Coronary artery (tissue), 2 donors: Measurements from ENCODE around the gene NLRX1.
"Not testable (repeated sequence)": the region's sequence is repeated elsewhere in the genome, so short reads cannot be mapped to it uniquely, and the experiment has no call there.

Experiments
- DNase-seq: peaks from one replicate; pipeline ENCODE4 v3.0.0-alpha.2; 2017; ENCODE audit warnings: low spot score
- H3K27ac ChIP-seq, 2 donors: fragments of 200-600 bp; sonication (generic); one replicate each; pipeline ENCODE4 v1.5.1; 2016 to 2019
- H3K4me3 ChIP-seq: fragments of 200-600 bp; sonication (generic); 2 replicates; pipeline ENCODE4 v1.5.1; 2016; ENCODE audit warnings: mild to moderate bottlenecking, moderate library complexity
- TF ChIP-seq, protein P1 (sequence below): fragments of 200-600 bp; sonication (generic); IDR thresholded peaks from one replicate; pipeline ENCODE4 v1.5.1; 2019; ENCODE audit warnings: antibody characterized with exemption

The NLRX1 gene

GRCh38 chr11:119126675-119127268, 41.8 kb upstream of the NLRX1 start:
- H3K27ac ChIP-seq: no peak overlapping the region
- no peak overlapping the region for H3K4me3 ChIP-seq
- DNase-seq: no peak
- TF ChIP-seq, protein P1, sequence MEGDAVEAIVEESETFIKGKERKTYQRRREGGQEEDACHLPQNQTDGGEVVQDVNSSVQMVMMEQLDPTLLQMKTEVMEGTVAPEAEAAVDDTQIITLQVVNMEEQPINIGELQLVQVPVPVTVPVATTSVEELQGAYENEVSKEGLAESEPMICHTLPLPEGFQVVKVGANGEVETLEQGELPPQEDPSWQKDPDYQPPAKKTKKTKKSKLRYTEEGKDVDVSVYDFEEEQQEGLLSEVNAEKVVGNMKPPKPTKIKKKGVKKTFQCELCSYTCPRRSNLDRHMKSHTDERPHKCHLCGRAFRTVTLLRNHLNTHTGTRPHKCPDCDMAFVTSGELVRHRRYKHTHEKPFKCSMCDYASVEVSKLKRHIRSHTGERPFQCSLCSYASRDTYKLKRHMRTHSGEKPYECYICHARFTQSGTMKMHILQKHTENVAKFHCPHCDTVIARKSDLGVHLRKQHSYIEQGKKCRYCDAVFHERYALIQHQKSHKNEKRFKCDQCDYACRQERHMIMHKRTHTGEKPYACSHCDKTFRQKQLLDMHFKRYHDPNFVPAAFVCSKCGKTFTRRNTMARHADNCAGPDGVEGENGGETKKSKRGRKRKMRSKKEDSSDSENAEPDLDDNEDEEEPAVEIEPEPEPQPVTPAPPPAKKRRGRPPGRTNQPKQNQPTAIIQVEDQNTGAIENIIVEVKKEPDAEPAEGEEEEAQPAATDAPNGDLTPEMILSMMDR: no peak

- no peak for DNase-seq
- Histone ChIP-seq H3K27ac (no peak overlapping the region), H3K4me3 (no peak overlapping the region)
- TF ChIP-seq, protein P1: no peak
Measured at GRCh38 chr11:119130662-119131061, 37.9 kb upstream of the NLRX1 start.

DNA sequence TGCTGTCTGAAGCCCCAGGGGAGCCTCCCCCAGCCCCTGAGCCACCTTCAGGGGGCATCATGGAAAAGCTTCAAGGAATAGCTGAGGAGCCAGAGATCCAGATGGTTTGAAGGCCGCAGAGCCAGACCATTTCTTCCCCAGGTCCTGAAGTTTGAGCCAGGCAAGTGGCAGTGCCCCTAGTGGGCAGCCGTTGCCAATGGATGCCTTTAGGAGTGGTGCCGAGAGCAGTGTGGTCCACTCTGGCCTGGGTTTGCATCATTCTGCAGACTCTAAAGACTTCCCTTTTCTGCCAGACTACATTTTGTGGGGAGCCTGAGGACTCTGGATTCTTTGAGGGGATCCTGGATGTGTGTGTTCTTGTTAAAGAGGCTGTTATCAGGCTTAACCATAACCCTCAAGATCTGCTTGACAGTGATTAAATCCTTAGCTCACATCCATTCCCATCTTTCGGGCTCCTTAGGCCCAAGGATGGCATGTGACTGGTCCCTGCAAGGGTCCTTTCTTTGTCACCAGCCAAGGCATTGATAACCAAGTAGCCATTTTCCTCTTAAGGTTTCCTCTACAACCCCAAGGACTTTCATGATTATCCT, 34.0 kb upstream of the NLRX1 start:
- TF ChIP-seq, protein P1: peak; percentile 32
- no peak overlapping the region for H3K27ac ChIP-seq
- no peak for DNase-seq
- H3K4me3 ChIP-seq: no peak overlapping the region

DNA sequence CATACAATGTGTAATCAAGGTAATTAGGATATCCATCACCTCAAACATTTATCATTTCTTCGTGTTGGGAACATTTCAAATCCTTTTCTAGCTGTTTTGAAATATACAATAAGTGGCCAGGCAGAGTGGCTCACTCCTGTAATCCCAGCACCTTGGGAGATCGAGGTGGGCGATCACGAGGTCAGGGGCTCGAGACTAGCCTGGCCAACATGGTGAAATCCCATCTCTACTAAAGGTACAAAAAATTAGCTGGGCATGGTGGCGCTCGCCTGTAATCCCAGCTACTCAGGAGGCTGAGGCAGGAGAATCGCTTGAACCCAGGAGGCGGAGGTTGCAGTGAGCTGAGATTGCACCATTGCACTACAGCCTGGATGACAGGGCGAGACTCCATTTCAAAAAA, 29.2 kb upstream of the NLRX1 start:
- H3K27ac ChIP-seq, DNase-seq, H3K4me3 ChIP-seq: not testable (repeated sequence)

GRCh38 chr11:119144825-119145486, 23.6 kb upstream of the NLRX1 start:
- no peak for DNase-seq
- Histone ChIP-seq H3K27ac (no peak overlapping the region), H3K4me3 (no peak overlapping the region)
- TF ChIP-seq, protein P1: peak; percentile 65

- Histone ChIP-seq H3K27ac (no peak overlapping the region), H3K4me3 (no peak overlapping the region)
- TF ChIP-seq, protein P1: no peak
- no peak for DNase-seq
Measured at GRCh38 chr11:119145551-119145950, 23.0 kb upstream of the NLRX1 start.

GRCh38 chr11:119147604-119148333, 20.8 kb upstream of the NLRX1 start:
- TF ChIP-seq, protein P1: no peak
- H3K4me3 ChIP-seq: no peak overlapping the region
- no peak overlapping the region for H3K27ac ChIP-seq
- DNase-seq: no peak
